K562 (cell line): ENCODE data around the gene CTRL. TPM values are rescaled to one million over a fixed set of nuclear protein-coding genes. Genes with fewer than 3 reads are reported as not detected.
A peak's percentile ranks its signal among the peaks of the same experiment; 100 is the strongest.

Experiments
- BCOR ChIP-seq: fragments of 450-650 bp; IDR thresholded peaks from 2 replicates; pipeline ENCODE4 v1.6.1; 2016
- CHCHD3 ChIP-seq: fragments of 250-450 bp; sonication (Bioruptor Pico); IDR thresholded peaks from 2 replicates; pipeline ENCODE4 v2.1.2; 2022; ENCODE audit warnings: mild to moderate bottlenecking
- CREBBP ChIP-seq: IDR thresholded peaks from one replicate; pipeline ENCODE4 v1.6.1; 2012; ENCODE audit warnings: low read depth, mild to moderate bottlenecking, control low read depth, inconsistent platforms, low read length
- EGR1 ChIP-seq: fragments of 450-650 bp; conservative IDR thresholded peaks from 2 replicates; pipeline ENCODE4 v1.6.1; 2017; ENCODE audit warnings: mild to moderate bottlenecking
- FOXK2 ChIP-seq, 2 experiments: fragments of 450-650 bp; IDR thresholded peaks in 1 of 2; conservative IDR thresholded peaks in 1 of 2; 2 replicates each; pipeline ENCODE4 v1.6.1; 2016; ENCODE audit warnings: low read depth in 2 of 2, mild to moderate bottlenecking in 1 of 2
- GTF2B ChIP-seq: IDR thresholded peaks from 2 replicates; pipeline ENCODE4 v1.6.1; 2011; ENCODE audit not compliant: insufficient read length; ENCODE audit errors: extremely low read depth
- HOXB6 ChIP-seq: fragments of 250-450 bp; sonication (Bioruptor Pico); IDR thresholded peaks from 2 replicates; pipeline ENCODE4 v1.5.1; 2022; ENCODE audit warnings: mild to moderate bottlenecking, borderline replicate concordance
- NR3C1 ChIP-seq: sonication (generic); formaldehyde crosslinking; IDR thresholded peaks from 2 replicates; pipeline ENCODE4 v1.8.1; 2022; ENCODE audit warnings: missing genetic modification reagents
- RAD21 ChIP-seq, 2 experiments: fragments of 250-450 bp in 1 of 2; fragments of 450-650 bp in 1 of 2; sonication (Bioruptor Pico) in 1 of 2; formaldehyde crosslinking in 1 of 2; IDR thresholded peaks in 1 of 2; conservative IDR thresholded peaks in 1 of 2; 2 replicates each; pipeline versions ENCODE4 v1.4.0 to v1.8.0; 2020 to 2022; ENCODE audit warnings: mild to moderate bottlenecking in 2 of 2, moderate library complexity in 1 of 2
- RHOXF2B ChIP-seq: fragments of 250-450 bp; sonication (Bioruptor Pico); conservative IDR thresholded peaks from 2 replicates; pipeline ENCODE4 v1.5.1; 2021
- RREB1 ChIP-seq: fragments of 250-450 bp; sonication (Bioruptor Pico); IDR thresholded peaks from 2 replicates; pipeline ENCODE4 v1.4.0; 2020
- SMARCA5 ChIP-seq: fragments of 450-650 bp; IDR thresholded peaks from 2 replicates; pipeline ENCODE4 v1.6.1; 2016
- STAT5B ChIP-seq: fragments of 250-450 bp; sonication (Bioruptor Pico); IDR thresholded peaks from 2 replicates; pipeline ENCODE4 v1.8.0; 2021; ENCODE audit warnings: mild to moderate bottlenecking, inconsistent platforms
- ZC3H11A ChIP-seq: IDR thresholded peaks from 2 replicates; pipeline ENCODE4 v1.6.1; 2012; ENCODE audit warnings: low read depth, low read length, improper control_type of control experiment
- ZKSCAN8 ChIP-seq: fragments of 200-800 bp; sonication (Bioruptor generic); IDR thresholded peaks from 2 replicates; pipeline ENCODE4 v1.6.1; 2016; ENCODE audit warnings: missing genetic modification characterization, missing compliant biosample characterization
- ZMIZ1 ChIP-seq, 2 experiments: fragments of 150-350 bp in 1 of 2; IDR thresholded peaks; 2 replicates each; pipeline ENCODE4 v1.6.1; 2012 to 2016; ENCODE audit warnings: low read depth in 2 of 2, low read length in 2 of 2, mild to moderate bottlenecking in 1 of 2, moderate library complexity in 1 of 2
- polyA plus RNA-seq, 8 experiments: library from polyadenylated mRNA; depleted of rRNA in 4 of 8; stranded (reverse) in 5 of 8; unstranded in 3 of 8; fragments of >200 nt; fragmentation: Nextera tagmentation in 2 of 8; fragmentation: Illumina TruSeq in 1 of 8; extraction: Ambion mirVana in 2 of 8; extraction: Trizol in 1 of 8; gene quantifications; 2 replicates each; pipeline versions ENCODE4 v1.2.1 to v1.2.3, GENCODE V29; 2011 to 2014; ENCODE audit warnings: inconsistent platforms in 1 of 8, missing spikeins in 1 of 8
- total RNA-seq, 7 experiments: library from RNA; depleted of rRNA in 6 of 7; stranded (reverse); fragments of >200 nt in 6 of 7; fragmentation: Illumina TruSeq in 2 of 7; extraction: Trizol in 2 of 7; gene quantifications; 2 replicates each; pipeline versions ENCODE4 v1.2.1 to v1.2.3, GENCODE V29; 2011 to 2021; ENCODE audit warnings: low replicate concordance in 1 of 7

The CTRL gene
- total and polyA plus RNA-seq, 9 of the 15 experiments (the other 6 are each of a cell fraction or from before 2014, with no cell fraction given), result 1.4 to 5.6 (median 2.5) TPM

GRCh38 chr16:67968400-67969253 lies 37.0 kb upstream of the CTRL start, which contains the start of gene SLC12A4 (continued):
- TF ChIP-seq HOXB6 (CRISPR knock-in tag) (no peak), FOXK2 (conservative IDR thresholded peaks at IDR 0.05 in 1 of 2, IDR thresholded peaks at IDR 0.05 in 1 of 2; ENCODE audit: low read depth in 2 of 2) (0 out of 4 replicates have a peak, but pooled peaks of 1 of the 2 experiments have one; percentile 10), NR3C1 (CRISPR knock-in tag) (no peak), ZKSCAN8 (no peak), BCOR (peak; percentile 99), CHCHD3 (CRISPR knock-in tag) (no peak), RHOXF2B (CRISPR knock-in tag) (no peak), RAD21 (CRISPR knock-in tag; conservative IDR thresholded peaks at IDR 0.05 in 1 of 2, IDR thresholded peaks at IDR 0.05 in 1 of 2) (no peak), RREB1 (no peak), ZMIZ1 (IDR thresholded peaks at IDR 0.05; ENCODE audit: low read depth in 2 of 2, low read length in 2 of 2) (0 out of 4 replicates have a peak, but pooled peaks of 1 of the 2 experiments have one; percentile 5), ZC3H11A (no peak), EGR1 (peak; percentile 87), STAT5B (no peak), CREBBP (no peak), SMARCA5 (peak; percentile 99), GTF2B (no peak)
